Uterus (tissue), 4 donors: Measurements from ENCODE around the gene HDGFL3. TPM values are rescaled to one million over a fixed set of nuclear protein-coding genes. Genes with fewer than 3 reads are reported as not detected.

Source experiments
- DNase-seq, 2 donors: peaks; one replicate each; pipeline ENCODE4 v3.0.0-alpha.2; 2019 to 2020
- H3K27ac ChIP-seq, 2 donors: fragments of 200-600 bp; sonication (generic); 1 replicate in 1 of 2; 2 replicates in 1 of 2; pipeline ENCODE4 v1.5.1; 2016 to 2018
- H3K27me3 ChIP-seq, 2 donors: fragments of 200-600 bp; sonication (generic); one replicate each; pipeline ENCODE4 v1.5.1; 2018 to 2019; ENCODE audit warnings: control low read depth in 1 of 2
- H3K36me3 ChIP-seq, 2 donors: fragments of 200-600 bp; sonication (generic); one replicate each; pipeline ENCODE4 v1.5.1; 2019; ENCODE audit warnings: control low read depth in 1 of 2
- H3K4me1 ChIP-seq, 2 donors: fragments of 200-600 bp; sonication (generic); one replicate each; pipeline ENCODE4 v1.5.1; 2018 to 2019; ENCODE audit warnings: control low read depth in 1 of 2
- H3K4me3 ChIP-seq, 2 donors: fragments of 200-600 bp; sonication (generic); 1 replicate in 1 of 2; 2 replicates in 1 of 2; pipeline ENCODE4 v1.5.1; 2018 to 2019; ENCODE audit warnings: mild to moderate bottlenecking in 1 of 2
- H3K9me3 ChIP-seq, 2 donors: fragments of 200-600 bp; sonication (generic); one replicate each; pipeline ENCODE4 v1.5.1; 2019; ENCODE audit warnings: control low read depth in 1 of 2
- POLR2A ChIP-seq, 2 donors: fragments of 450-650 bp; IDR thresholded peaks; one replicate each; pipeline ENCODE4 v1.6.1; 2016; ENCODE audit warnings: antibody characterized with exemption in 2 of 2, mild to moderate bottlenecking in 1 of 2, moderate library complexity in 1 of 2
- intact Hi-C: fragments of 100-400 bp; cut with DNase I; formaldehyde crosslinking; loops from one replicate; pipeline ENCODE4 v1.15.1; 2023; ENCODE audit warnings: low total_unique reads
- total RNA-seq, 4 donors: library from RNA; depleted of rRNA in 3 of 4; stranded (reverse); fragments of >200 nt in 3 of 4; gene quantifications; one replicate each; pipeline versions ENCODE4 v1.1.0 to v1.2.4, GENCODE V29; 2014 to 2023
- TF ChIP-seq, protein P1 (sequence below), 4 experiments: fragments of 200-600 bp in 2 of 4; fragments of 450-650 bp in 2 of 4; sonication (generic) in 2 of 4; IDR thresholded peaks; one replicate each; pipeline ENCODE4 v1.5.1; 2016 to 2019; ENCODE audit warnings: antibody characterized with exemption in 4 of 4, mild to moderate bottlenecking in 2 of 4, moderate library complexity in 1 of 4
- donor health status: DM: yes; HTN: yes; CAD: no.

HDGFL3 gene
- total RNA-seq, 4 donors from 2014 or later: 12.8 to 70.9 (median 38.1) TPM

DNA sequence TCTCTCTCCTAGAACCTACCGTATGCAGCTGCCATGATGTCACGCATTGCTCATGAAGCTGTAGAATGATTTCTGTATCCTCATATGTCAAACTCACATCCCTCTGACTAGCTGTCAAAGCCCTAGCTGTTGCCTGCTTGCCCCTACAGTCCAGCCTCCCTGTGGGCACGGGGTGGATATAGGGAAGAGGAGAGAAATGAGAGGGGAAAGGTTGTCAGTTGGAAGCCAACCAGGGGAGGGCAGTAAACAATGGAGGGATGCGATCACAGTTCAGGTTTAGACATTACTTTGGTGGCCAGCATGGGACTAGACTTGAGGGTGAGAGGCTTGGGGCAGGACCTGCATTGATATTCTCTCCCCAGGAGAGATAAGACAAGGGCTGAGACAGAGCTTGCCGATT, 1.7 kb upstream of the HDGFL3 start:
- Histone ChIP-seq H3K27ac (no peak overlapping the region), H3K4me3 (no peak overlapping the region), H3K9me3 (no peaks in the 10 kb centered on the region), H3K4me1 (no peaks in the 10 kb centered on the region), H3K36me3 (no peaks in the 10 kb centered on the region), H3K27me3 (no peaks in the 10 kb centered on the region)
- no peak for DNase-seq
- TF ChIP-seq, protein P1, sequence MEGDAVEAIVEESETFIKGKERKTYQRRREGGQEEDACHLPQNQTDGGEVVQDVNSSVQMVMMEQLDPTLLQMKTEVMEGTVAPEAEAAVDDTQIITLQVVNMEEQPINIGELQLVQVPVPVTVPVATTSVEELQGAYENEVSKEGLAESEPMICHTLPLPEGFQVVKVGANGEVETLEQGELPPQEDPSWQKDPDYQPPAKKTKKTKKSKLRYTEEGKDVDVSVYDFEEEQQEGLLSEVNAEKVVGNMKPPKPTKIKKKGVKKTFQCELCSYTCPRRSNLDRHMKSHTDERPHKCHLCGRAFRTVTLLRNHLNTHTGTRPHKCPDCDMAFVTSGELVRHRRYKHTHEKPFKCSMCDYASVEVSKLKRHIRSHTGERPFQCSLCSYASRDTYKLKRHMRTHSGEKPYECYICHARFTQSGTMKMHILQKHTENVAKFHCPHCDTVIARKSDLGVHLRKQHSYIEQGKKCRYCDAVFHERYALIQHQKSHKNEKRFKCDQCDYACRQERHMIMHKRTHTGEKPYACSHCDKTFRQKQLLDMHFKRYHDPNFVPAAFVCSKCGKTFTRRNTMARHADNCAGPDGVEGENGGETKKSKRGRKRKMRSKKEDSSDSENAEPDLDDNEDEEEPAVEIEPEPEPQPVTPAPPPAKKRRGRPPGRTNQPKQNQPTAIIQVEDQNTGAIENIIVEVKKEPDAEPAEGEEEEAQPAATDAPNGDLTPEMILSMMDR (IDR thresholded peaks at IDR 0.05): no peak
- no peak for TF ChIP-seq POLR2A (IDR thresholded peaks at IDR 0.05)
- intact Hi-C loops: loop anchor here (5.0 kb wide), 1 partner anchor 142 kb away; the partner anchor contains the start of gene BTBD1

- H3K4me1 ChIP-seq: no peaks in the 10 kb centered on the region
- H3K36me3 ChIP-seq: no peaks in the 10 kb centered on the region
- H3K4me3 ChIP-seq: peak overlapping the region; percentile 78 to 82
- intact Hi-C loops: loop anchor here (5.0 kb wide), 1 partner anchor 141 kb away; the partner anchor contains the start of gene BTBD1
- no peak for DNase-seq
- TF ChIP-seq, protein P1 (IDR thresholded peaks at IDR 0.05): no peak
- no peak for TF ChIP-seq POLR2A (IDR thresholded peaks at IDR 0.05)
- H3K27ac ChIP-seq: peak overlapping the region; percentile 92 to 94
- H3K27me3 ChIP-seq: no peaks in the 10 kb centered on the region
- no peaks in the 10 kb centered on the region for H3K9me3 ChIP-seq
Observed at GRCh38 chr15:83208367-83208661, 691 bp upstream of the HDGFL3 start.

- H3K4me3 ChIP-seq: peak overlapping the region; percentile 78 to 82
- no peaks in the 10 kb centered on the region for H3K9me3 ChIP-seq
- no peaks in the 10 kb centered on the region for H3K36me3 ChIP-seq
- H3K4me1 ChIP-seq: no peaks in the 10 kb centered on the region
- peak overlapping the region; percentile 92 to 94 for H3K27ac ChIP-seq
- intact Hi-C loops: loop anchor here (5.0 kb wide), 1 partner anchor 140 kb away; the partner anchor contains the start of gene BTBD1
- H3K27me3 ChIP-seq: no peaks in the 10 kb centered on the region
- DNase-seq: peak; percentile 32 to 49
- no peak for TF ChIP-seq POLR2A (IDR thresholded peaks at IDR 0.05)
- TF ChIP-seq, protein P1 (IDR thresholded peaks at IDR 0.05): no peak
Observed at GRCh38 chr15:83207009-83207659, 489 bp downstream of the HDGFL3 start.

GRCh38 chr15:83206526-83207008, 1.1 kb downstream of the HDGFL3 start:
- H3K4me1 ChIP-seq: no peaks in the 10 kb centered on the region
- H3K27me3 ChIP-seq: no peaks in the 10 kb centered on the region
- intact Hi-C loops: loop anchor here (5.0 kb wide), 1 partner anchor 139 kb away; the partner anchor contains the start of gene BTBD1
- TF ChIP-seq, protein P1 (IDR thresholded peaks at IDR 0.05): no peak
- no peak for TF ChIP-seq POLR2A (IDR thresholded peaks at IDR 0.05)
- H3K4me3 ChIP-seq: peak overlapping the region; percentile 78 to 82
- no peaks in the 10 kb centered on the region for H3K9me3 ChIP-seq
- no peaks in the 10 kb centered on the region for H3K36me3 ChIP-seq
- no peak for DNase-seq
- H3K27ac ChIP-seq: peak overlapping the region; percentile 92 to 94

DNA sequence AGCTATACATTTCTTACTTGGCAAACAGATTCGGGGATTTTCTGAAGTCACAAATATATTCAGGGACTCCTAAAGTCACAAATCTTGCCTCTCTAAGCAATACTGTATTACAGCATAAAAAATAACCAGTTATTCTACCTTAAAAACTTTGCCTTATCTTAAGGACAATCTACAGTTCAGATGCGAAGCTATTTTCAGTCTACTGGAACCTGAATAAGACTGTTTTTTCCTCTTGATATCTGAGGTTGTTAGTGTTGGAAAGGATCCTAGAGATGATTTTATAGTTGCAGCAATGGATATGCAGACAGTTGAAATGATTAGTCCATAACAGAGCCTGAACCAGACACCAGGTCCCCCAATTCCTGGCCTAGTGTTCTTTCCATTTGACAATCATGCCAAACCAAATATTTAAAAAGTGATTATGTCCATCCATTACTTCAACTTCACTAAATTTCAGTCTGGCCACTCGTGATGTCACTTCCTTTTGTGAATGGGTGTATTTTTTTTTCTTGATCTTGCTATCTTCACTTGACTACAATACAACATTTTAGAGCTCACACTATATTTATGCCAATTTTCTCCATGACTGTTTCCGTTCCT, 1.8 kb downstream of the HDGFL3 start:
- DNase-seq: no peak
- TF ChIP-seq, protein P1 (IDR thresholded peaks at IDR 0.05): no peak
- TF ChIP-seq POLR2A (IDR thresholded peaks at IDR 0.05): no peak
- H3K27ac ChIP-seq: peak overlapping the region; percentile 92 to 94
- intact Hi-C loops: loop anchor here (5.0 kb wide), 1 partner anchor 139 kb away; the partner anchor contains the start of gene BTBD1
- H3K4me1 ChIP-seq: no peaks in the 10 kb centered on the region
- H3K9me3 ChIP-seq: no peaks in the 10 kb centered on the region
- H3K4me3 ChIP-seq: peak overlapping the region; percentile 78 to 82
- H3K36me3 ChIP-seq: no peaks in the 10 kb centered on the region
- no peaks in the 10 kb centered on the region for H3K27me3 ChIP-seq
